ENCODE data around the gene ATN1.

ATN1 gene

GRCh38 chr12:6957741-6958608, 30.2 kb downstream of the ATN1 start:
- no peak for DNase-seq (ENCODE audit: low read depth, low spot score)

GRCh38 chr12:6958609-6959057, 30.9 kb downstream of the ATN1 start:
- no peak for DNase-seq (ENCODE audit: low read depth, low spot score)

DNA sequence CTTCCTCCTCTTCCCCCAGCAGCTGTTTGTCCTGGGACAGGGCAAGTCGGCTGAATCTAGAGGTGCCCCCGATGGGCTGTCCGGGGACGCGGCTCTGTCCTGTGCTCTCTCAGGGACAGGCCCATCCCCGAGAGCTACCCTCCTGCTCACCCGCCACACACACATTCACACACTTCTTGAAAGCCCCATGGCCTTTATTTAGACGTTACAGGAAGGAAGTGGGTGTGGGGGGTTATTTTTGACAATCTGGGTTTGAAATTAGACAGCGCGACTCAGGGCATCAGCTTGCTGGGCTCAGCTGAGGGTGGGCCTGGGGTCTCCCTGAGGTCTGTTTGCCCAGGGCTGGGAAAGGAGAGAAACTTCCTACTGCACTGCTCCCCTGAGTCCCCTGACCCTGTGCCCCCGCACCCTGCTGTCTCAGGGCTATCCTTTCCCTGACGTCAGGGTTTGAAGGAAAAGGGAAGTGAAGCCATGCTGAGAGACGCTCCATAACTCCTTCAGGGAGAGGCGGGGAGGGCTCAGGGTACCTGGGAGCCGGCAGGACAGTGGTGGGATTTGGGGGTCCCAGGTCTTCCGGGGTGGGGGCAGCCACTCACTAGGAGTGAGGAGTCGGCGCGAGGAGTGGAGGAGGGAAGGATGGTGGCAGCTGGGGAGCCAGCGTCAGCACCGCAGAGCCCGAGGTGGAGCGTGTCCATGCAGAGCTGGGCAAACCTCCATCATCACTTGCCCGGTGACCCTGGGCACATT, 31.5 kb downstream of the ATN1 start:
- no peak for DNase-seq (ENCODE audit: low read depth, low spot score)

DNA sequence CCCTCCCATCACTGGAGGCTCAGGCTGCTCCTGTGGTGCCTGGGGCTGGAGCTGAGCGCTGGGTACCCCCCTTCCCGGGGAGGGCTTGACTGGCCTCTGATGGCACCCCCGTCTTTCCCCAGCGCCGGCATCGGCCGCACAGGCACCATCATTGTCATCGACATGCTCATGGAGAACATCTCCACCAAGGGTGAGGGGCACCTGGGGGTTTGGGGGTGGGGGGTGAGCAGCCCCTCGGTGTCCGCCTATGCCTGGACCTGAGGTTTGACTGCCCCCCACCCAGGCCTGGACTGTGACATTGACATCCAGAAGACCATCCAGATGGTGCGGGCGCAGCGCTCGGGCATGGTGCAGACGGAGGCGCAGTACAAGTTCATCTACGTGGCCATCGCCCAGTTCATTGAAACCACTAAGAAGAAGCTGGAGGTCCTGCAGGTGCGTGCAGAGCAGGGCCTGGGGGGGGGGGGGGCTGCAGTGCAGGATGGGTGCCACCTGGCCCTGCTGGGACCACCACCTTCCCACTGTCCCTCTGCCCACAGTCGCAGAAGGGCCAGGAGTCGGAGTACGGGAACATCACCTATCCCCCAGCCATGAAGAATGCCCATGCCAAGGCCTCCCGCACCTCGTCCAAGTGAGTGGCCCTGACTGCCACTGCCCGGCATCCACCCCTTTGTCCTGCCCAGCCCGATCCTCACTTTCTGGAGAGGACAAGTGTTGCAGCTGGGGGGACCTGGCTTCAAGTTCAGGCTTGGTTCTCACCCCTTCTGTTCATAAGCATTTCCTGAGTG, 32.2 kb downstream of the ATN1 start:
- DNase-seq (ENCODE audit: low read depth, low spot score), result no peak

GRCh38 chr12:6960593-6961277, 33.0 kb downstream of the ATN1 start:
- DNase-seq (ENCODE audit: low read depth, low spot score), result no peak

- DNase-seq (ENCODE audit: low read depth, low spot score), result no peak
Observed at GRCh38 chr12:6961278-6961694, 33.5 kb downstream of the ATN1 start.

DNA sequence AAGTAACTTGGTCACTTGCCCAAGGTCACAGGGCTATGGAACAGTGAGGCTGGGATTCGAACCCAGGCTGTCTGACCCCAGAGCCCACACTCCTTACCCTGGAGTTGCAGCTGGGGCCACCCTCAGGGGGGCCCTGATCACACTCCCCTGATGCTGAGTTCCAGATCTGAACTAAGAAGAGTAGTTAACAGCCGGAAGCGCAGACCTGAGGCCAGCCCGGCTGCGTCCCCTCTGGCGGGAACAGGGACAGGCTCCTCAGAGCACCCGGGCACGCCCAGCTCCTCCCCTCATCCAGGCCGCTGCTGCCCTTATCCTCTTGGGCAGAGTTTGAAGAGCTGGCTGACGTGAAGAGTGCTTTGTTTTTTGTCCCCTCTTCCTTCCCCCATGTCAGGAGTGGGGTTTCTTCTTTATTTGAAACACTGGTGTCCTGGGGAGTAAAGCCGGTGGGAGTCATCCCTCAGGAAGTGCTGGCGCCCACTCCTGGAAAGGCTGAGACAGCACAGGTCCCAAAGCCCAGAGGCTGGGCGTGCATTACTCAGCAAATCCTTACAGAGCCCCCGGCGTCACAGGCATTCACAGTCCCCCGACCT, 34.0 kb downstream of the ATN1 start:
- DNase-seq (ENCODE audit: low read depth, low spot score), result peak; percentile 59

- no peak for DNase-seq (ENCODE audit: low read depth, low spot score)
Observed at GRCh38 chr12:6962285-6963015, 34.7 kb downstream of the ATN1 start.

DNA sequence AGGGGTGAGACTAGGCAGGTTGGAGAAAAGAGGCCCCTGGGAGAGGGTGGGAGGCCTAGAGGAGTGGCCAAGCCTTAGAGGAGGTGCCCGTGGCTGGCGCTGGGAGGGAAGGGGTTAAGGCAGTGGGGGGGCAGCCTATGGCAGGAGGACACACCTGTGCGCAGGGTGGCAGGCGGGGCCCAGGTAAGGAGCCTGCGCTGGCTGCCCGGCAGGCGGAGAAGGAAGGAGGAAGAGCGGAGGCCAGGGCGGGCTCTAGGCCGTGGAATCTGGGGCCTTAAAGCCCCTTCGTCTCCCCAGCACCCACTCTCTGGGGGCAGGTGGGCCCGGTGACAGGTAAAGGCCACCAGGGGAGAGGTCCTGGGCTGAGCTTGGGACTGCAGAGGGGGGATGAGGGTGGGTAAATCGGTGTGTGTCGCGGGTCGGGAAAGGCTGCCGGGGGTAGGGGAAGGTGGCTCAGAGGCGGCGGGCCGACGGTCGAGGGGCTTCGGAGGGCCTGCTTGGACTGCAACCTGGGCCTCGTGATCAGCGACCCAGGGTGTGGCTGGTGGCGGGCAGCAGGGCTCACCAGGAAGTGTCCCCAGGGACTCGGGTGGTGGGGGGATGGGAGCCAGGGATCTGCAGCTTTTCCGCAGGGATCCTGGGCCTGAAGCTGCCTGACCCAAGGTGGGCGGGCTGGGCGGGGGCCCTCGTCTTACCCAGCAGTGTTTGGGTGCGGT, 35.4 kb downstream of the ATN1 start:
- DNase-seq (ENCODE audit: low read depth, low spot score), result no peak

- DNase-seq (ENCODE audit: low read depth, low spot score), result no peak
Observed at GRCh38 chr12:6963791-6964413, 36.1 kb downstream of the ATN1 start.

GRCh38 chr12:6964605-6965025, 36.9 kb downstream of the ATN1 start:
- DNase-seq (ENCODE audit: low read depth, low spot score), result no peak

DNA sequence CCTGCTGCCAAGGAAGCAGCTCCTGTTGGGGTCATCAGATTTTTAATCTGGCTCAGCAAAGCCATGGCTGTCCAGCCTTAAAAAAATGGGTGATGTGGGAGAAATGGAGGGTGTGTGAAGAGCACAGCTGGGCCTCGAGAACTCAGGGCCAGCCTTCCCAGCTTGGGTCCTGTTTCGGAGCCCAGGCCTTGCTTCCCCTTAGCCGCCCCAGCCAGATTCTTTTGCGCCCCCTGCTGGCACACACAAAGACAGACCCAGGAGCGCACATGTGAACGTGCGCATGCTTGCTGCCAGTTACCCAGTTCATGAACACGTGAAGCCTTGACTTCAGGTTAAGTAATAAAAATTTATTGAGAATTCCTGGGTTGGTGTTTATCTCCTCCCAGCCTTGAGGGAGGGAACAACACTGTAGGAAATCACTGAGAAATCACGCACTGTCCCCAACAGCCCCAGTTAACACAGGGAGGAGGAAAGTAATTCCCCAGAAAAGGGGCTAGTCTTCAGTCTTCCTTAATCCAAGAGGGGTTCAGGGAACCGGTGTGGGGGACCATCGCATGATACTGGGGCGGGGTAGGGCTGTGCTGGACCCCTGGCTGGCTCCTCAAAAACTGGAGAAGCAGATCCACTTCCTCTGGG, 37.4 kb downstream of the ATN1 start:
- peak; percentile 81 for DNase-seq (ENCODE audit: low read depth, low spot score)

GRCh38 chr12:6965714-6966113, 38.0 kb downstream of the ATN1 start:
- DNase-seq (ENCODE audit: low read depth, low spot score), result no peak

DNA sequence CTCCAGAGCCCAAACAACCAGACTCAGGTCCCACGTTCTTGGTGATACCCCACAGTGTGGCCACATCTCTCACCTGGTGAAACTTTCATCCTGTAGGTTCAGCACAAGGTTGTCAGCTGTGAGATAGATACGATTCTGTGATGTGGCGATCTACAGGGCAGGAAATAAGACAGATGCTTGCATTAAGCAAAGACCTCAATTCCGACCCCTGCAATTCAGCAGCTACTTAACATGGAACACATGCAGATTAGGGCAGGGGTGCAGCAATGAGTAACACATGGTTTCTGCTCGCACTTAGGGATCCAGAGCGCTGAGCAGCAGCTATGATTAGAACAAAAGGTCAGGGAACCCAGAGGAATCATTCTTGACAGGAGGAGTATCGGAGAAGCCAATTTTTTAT, 38.6 kb downstream of the ATN1 start:
- no peak for DNase-seq (ENCODE audit: low read depth, low spot score)

DNA sequence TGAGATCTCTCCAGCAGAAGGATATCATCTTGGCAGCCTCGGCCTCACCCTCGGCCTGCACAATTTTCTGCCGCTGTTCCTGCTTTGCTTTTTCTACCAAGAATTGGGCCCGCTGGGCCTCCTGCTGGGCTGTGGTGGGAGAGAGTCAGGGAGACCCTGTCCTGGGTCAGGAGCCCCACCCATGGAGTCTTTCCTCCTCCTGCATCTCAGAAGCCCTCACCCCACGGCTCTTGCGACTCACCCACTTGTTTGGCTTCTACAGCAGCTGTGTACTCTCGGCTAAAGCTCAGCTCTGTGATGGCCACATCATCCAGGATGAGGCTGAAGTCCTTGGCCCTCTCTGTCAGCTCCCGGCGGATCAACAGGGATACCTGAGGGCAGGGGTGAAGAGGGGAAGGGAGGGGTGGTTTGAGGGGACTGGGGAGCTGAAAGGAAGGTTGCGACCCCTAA, 39.9 kb downstream of the ATN1 start:
- no peak for DNase-seq (ENCODE audit: low read depth, low spot score)

DNA sequence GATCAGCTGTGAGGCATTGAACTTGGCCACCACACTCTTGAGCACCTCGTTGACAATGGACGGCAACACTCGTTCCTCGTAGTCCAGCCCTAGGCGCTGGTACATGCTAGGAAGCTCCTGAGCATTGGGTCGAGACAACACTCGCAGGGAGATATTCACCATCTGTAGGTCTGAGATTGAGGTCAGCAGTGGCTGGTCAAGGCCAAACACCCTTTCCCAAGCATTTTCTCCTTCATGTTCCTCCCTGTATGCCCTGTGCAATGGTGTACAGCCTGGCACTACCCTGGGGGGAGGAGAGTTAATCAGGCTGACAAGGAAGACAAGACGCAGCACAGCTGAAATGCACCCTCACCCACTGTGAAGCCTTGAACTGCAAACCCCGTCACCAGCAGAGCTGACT, 40.7 kb downstream of the ATN1 start:
- no peak for DNase-seq (ENCODE audit: low read depth, low spot score)

GRCh38 chr12:6970096-6970527, 42.4 kb downstream of the ATN1 start:
- no peak for DNase-seq (ENCODE audit: low read depth, low spot score)

GRCh38 chr12:6974180-6974579, 46.4 kb downstream of the ATN1 start:
- no peak for DNase-seq (ENCODE audit: low read depth, low spot score)
